A673 (cell line): Measurements from ENCODE around the gene RAP2C.

Source experiments
- EZH2 ChIP-seq: fragments of 200-600 bp; sonication (generic); IDR thresholded peaks from 2 replicates; pipeline ENCODE4 v1.6.1; 2017; ENCODE audit warnings: borderline replicate concordance, low read depth, mild to moderate bottlenecking, mixed read lengths, antibody characterized with exemption, low read length; ENCODE audit not compliant: poor library complexity, severe bottlenecking
- TF ChIP-seq, protein P1 (sequence below): fragments of 300-800, 200-600 bp; sonication (generic); conservative IDR thresholded peaks from 2 replicates; pipeline ENCODE4 v1.5.1; 2017; ENCODE audit warnings: low read depth, mild to moderate bottlenecking, antibody characterized with exemption, low read length, moderate library complexity, mixed read lengths

- TF ChIP-seq, protein P1, sequence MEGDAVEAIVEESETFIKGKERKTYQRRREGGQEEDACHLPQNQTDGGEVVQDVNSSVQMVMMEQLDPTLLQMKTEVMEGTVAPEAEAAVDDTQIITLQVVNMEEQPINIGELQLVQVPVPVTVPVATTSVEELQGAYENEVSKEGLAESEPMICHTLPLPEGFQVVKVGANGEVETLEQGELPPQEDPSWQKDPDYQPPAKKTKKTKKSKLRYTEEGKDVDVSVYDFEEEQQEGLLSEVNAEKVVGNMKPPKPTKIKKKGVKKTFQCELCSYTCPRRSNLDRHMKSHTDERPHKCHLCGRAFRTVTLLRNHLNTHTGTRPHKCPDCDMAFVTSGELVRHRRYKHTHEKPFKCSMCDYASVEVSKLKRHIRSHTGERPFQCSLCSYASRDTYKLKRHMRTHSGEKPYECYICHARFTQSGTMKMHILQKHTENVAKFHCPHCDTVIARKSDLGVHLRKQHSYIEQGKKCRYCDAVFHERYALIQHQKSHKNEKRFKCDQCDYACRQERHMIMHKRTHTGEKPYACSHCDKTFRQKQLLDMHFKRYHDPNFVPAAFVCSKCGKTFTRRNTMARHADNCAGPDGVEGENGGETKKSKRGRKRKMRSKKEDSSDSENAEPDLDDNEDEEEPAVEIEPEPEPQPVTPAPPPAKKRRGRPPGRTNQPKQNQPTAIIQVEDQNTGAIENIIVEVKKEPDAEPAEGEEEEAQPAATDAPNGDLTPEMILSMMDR: peak; percentile 25; the same call in 1 of the 2 replicates
- TF ChIP-seq EZH2: no peak
Observed at GRCh38 chrX:132171478-132171877, 47.8 kb downstream of the RAP2C start.
